ENCODE data around the gene ANKRD11. TPM values are rescaled to one million over a fixed set of nuclear protein-coding genes. Genes with fewer than 3 reads are reported as not detected.
"Not testable (repeated sequence)": the region's sequence is repeated elsewhere in the genome, so short reads cannot be mapped to it uniquely, and the experiment has no call there.

Gene ANKRD11
- total and polyA plus RNA-seq, 9 donors: 52.1 to 188 (median 109) TPM

GRCh38 chr16:89393738-89394406, 96.5 kb downstream of the ANKRD11 start:
- no peaks in the 10 kb centered on the region for H3K27me3 ChIP-seq
- H3K4me1 ChIP-seq (ENCODE audit: insufficient read depth): peaks cover 13% of the 10 kb centered on the region
- peak overlapping the region in 1 of 2 donors; percentile 56 for H3K27ac ChIP-seq
- DNase-seq: no peak
- TF ChIP-seq CTCF (IDR thresholded peaks at IDR 0.05) (no peak), EP300 (IDR thresholded peaks at IDR 0.05) (no peak), POLR2A (IDR thresholded peaks at IDR 0.05) (no peak)
- WGBS, 3 donors: 76 to 86% (median 85%) methylated on average over 14 of the region's 14 CpGs
- intact Hi-C loops (cut with DNase I): no loop called here
- H3K9me3 ChIP-seq: no peaks in the 10 kb centered on the region
- H3K4me3 ChIP-seq: no peak overlapping the region
- no peaks in the 10 kb centered on the region for H3K36me3 ChIP-seq

GRCh38 chr16:89392881-89393737, 97.3 kb downstream of the ANKRD11 start:
- Histone ChIP-seq H3K27me3 (no peaks in the 10 kb centered on the region), H3K9me3 (no peaks in the 10 kb centered on the region), H3K4me1 (ENCODE audit: insufficient read depth) (peaks cover 15% of the 10 kb centered on the region), H3K36me3 (no peaks in the 10 kb centered on the region), H3K4me3 (no peak overlapping the region), H3K27ac (no peak overlapping the region)
- intact Hi-C loops (cut with DNase I): no loop called here
- TF ChIP-seq POLR2A (IDR thresholded peaks at IDR 0.05) (no peak), CTCF (IDR thresholded peaks at IDR 0.05) (no peak), EP300 (IDR thresholded peaks at IDR 0.05) (no peak)
- WGBS, 3 donors: 80 to 90% (median 82%) methylated on average over 17 of the region's 17 CpGs
- no peak for DNase-seq

- H3K27ac ChIP-seq; DNase-seq; H3K27me3 ChIP-seq; H3K9me3 ChIP-seq; H3K4me3 ChIP-seq; intact Hi-C loops (cut with DNase I); H3K4me1 ChIP-seq (ENCODE audit: insufficient read depth); H3K36me3 ChIP-seq: not testable (repeated sequence)
- WGBS, 3 donors: 95 to 96% (median 95%) methylated on average over 15 of the region's 15 CpGs
These were observed 100.2 kb downstream of the ANKRD11 start for GRCh38 chr16:89390224-89390583.

- H3K36me3 ChIP-seq; H3K27ac ChIP-seq; DNase-seq; H3K4me1 ChIP-seq (ENCODE audit: insufficient read depth); H3K9me3 ChIP-seq; H3K27me3 ChIP-seq; intact Hi-C loops (cut with DNase I); H3K4me3 ChIP-seq: not testable (repeated sequence)
- WGBS, 3 donors: 95 to 96% (median 96%) methylated on average over 41 to 44 of the region's 44 CpGs
These were observed 100.7 kb downstream of the ANKRD11 start for GRCh38 chr16:89389504-89390223.

- peaks cover 8% of the 10 kb centered on the region for H3K4me1 ChIP-seq (ENCODE audit: insufficient read depth)
- H3K27ac ChIP-seq: no peak overlapping the region
- intact Hi-C loops (cut with DNase I): no loop called here
- 88 to 90% (median 89%) methylated on average over 9 of the region's 9 CpGs for WGBS, 3 donors
- no peak overlapping the region for H3K4me3 ChIP-seq
- no peaks in the 10 kb centered on the region for H3K36me3 ChIP-seq
- H3K27me3 ChIP-seq: no peaks in the 10 kb centered on the region
- H3K9me3 ChIP-seq: no peaks in the 10 kb centered on the region
- DNase-seq: no peak
- TF ChIP-seq EP300 (IDR thresholded peaks at IDR 0.05): no peak
- no peak for TF ChIP-seq POLR2A (IDR thresholded peaks at IDR 0.05)
- TF ChIP-seq CTCF (IDR thresholded peaks at IDR 0.05): no peak
These were observed 101.8 kb downstream of the ANKRD11 start for GRCh38 chr16:89388536-89388935.
